ENCODE results near the gene B4GALT7.

DNA sequence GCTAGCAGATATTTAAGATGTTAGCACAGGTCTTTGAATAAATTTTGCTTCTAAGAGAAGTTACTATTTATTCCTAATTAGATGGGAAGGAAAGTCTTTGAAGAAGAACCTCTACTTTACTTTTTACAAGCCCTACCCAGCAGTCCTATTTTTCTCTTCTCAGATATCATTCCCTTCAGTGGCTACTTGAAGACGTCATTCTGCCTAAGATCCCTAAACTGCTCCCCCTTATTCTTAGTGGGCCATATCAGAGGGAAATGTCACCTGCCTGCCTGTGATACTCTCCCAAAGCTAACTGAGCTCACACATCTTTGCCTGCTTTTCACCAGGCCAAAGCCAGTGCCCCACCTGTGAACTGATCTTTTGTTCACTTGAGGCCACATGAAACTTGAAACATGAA, 24.4 kb upstream of the B4GALT7 start:
- TF ChIP-seq POLR2AphosphoS5 (IDR thresholded peaks at IDR 0.05), result no peak
- TF ChIP-seq EZH2 (IDR thresholded peaks at IDR 0.05; ENCODE audit: borderline replicate concordance, insufficient read depth, low read length, poor library complexity, severe bottlenecking), result no peak
- no peak for TF ChIP-seq SMC3 (conservative IDR thresholded peaks at IDR 0.05; ENCODE audit: poor library complexity)
- no peak for TF ChIP-seq CTCF (IDR thresholded peaks at IDR 0.05; ENCODE audit: poor library complexity, severe bottlenecking)
- TF ChIP-seq EP300 (conservative IDR thresholded peaks at IDR 0.05; ENCODE audit: poor library complexity, severe bottlenecking), result no peak
- no peak for TF ChIP-seq REST (IDR thresholded peaks at IDR 0.05; ENCODE audit: borderline replicate concordance)
- TF ChIP-seq RAD21 (conservative IDR thresholded peaks at IDR 0.05), result no peak
